ENCODE measurements around the gene DYNLRB1.

Gene DYNLRB1

DNA sequence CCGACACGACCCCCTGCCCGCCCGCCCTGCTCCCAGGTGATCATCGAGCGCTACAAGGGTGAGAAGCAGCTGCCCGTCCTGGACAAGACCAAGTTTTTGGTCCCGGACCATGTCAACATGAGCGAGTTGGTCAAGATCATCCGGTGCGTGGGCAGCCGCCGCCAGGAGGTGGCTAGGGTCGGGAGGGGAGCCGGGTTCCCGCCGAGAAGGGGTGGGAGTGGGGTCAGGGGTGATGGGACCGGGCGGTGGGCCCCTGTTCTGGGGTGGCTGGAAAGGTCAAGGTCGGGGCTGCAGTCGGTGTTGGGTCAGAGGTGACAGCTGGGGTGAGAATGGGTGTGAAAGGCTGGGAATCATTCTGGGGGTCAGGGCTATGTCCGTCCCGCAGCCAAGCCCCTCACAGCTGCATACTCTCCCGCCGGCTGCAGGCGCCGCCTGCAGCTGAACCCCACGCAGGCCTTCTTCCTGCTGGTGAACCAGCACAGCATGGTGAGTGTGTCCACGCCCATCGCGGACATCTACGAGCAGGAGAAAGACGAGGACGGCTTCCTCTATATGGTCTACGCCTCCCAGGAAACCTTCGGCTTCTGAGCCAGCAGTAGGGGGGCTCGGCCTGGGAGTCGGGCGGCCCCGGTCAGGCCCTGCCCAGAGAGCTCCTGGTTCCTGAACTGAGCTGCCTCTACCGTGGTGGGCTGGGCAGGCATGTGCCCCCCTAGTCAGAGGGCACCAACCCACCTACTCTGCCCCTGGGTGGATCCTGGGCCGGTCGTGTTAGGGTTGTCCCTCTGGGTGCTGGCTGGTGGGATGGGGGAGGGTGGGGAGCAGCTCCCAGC is 43.3 kb downstream of the DYNLRB1 start:
- no peak for DNase-seq

- no peak for DNase-seq
Measured at GRCh38 chr20:34560141-34560523, 43.9 kb downstream of the DYNLRB1 start.

DNA sequence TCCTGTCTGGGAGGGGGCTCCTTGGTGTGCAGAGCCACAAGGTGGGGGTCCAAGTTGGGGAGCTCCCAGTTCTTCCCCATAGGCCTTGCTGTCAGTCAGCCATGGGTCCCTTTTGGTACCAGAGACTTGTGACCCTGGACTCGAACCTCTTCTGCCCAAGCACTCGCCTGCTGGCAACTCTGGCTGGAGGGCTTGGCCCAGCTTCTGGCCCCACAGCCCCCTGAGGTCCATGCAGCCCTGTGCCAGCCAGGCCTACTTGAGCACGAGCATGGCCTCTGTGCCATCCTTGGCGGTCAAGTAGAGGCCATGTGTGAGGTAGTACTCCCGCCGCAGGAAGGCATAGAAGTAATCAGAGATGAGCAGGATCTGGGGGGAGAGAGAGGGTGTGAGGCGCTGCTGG is 44.4 kb downstream of the DYNLRB1 start:
- DNase-seq: no peak

- DNase-seq: no peak
Measured at GRCh38 chr20:34561661-34562060, 45.4 kb downstream of the DYNLRB1 start.

GRCh38 chr20:34562641-34563040 is 46.4 kb downstream of the DYNLRB1 start:
- DNase-seq: no peak

DNA sequence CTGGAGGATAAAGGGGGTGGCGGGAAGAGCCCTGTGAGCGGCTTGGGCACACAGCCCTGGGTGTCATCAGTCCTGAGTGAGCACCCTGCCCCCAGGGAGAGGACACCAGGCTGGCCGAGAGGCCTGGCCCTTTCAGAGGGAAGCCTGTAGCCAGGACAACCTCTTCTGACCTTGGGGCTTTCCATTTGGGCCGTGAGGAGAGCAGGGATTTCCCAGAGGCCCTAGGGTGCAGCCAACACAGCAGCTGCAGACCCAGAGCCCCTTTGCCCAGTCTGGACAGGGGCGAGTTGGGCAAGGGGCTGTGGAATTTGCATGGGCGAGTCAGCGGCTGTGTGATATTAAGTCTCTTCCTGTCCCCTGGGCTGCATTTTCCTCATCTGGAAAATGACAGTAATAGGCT is 48.6 kb downstream of the DYNLRB1 start:
- no peak for DNase-seq

DNA sequence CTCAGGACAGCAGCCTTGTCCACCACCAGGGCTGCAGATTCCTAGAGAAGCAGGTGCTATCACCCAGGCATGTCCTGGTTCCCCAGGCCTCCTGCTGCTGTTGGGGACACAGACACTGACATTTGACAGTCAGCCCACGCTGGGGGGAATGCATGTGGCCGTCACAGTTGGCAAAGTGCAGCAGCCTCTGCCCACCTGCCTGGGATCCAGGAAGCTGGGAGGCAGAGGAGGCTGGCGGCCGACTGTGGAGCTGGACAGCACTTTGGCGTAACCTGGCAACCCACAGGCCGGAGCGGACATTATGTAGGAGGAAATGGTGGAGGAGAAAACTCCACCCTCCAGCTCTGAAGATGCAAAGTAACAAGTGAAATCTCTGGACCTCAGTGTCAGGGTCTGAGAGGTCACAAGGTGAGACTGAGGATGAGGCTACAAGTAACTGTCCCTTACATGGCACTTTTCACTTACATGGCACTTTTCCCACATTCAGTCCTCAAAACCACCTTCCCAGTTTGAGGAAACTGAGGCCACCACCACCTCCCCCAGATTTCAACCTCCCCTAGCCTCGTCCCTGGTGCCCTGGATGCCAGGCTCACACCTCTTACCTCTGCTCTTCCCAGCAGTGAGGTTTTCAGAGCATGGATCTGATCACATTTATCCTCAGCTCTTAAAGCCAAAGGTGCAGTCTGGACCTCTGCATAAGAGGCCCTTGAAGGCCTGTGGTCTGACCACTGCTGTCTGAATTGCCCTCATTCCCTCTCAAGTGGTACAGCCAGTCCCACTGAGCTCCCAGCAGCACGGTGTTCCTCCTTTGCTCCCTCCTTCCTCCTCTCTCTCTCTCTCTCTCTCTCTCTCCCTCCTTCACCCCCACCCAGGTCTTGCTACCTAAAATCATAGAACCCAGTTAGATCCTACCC is 51.0 kb downstream of the DYNLRB1 start:
- DNase-seq: no peak

DNA sequence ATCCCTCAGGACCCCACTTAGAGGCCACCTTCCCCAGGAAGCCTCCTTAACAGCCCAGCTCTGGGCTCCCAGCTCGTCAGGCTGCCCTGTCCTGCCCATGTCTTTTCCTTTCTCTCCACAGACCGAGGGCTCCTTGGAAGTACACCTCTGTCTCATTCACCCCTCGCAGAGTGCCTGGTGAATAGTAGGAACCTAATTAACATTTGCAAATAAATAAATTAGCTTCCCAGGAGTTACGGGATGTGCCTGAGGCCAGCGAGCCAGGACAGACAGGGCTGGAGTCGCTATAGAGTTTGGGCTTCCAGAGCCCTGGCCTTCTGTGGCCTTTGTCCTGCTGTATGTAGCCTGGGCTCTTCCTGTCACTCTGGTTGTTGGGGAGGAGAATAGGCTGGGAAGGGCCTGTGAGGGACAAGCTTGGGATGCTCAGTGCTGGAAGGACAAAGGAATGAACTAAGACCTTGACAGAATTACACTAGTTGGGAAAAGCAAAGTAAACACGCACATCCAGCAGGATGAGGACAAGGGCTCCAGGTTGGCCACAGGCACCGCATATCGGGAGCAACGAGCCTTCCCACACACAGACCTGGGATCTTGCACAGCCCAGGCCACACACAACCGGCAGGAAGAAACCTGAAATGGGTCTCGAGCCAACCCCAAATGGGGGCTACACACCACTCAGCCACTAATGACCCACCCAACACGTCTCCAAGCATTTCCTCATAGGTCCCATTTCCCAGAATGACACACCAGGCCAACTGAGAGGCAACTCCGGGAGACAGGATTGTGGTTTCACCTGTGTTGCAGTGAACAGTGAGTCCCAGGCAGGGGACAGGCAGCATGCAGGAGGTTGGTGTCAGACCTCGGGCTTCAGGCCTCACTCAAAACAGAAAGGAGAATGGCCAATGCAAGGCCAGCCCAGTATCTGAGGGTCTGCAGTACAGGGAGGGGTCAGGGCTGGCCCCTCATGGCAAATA is 52.0 kb downstream of the DYNLRB1 start:
- no peak for DNase-seq

- DNase-seq: no peak
Measured at GRCh38 chr20:34569598-34569997, 53.4 kb downstream of the DYNLRB1 start.

DNA sequence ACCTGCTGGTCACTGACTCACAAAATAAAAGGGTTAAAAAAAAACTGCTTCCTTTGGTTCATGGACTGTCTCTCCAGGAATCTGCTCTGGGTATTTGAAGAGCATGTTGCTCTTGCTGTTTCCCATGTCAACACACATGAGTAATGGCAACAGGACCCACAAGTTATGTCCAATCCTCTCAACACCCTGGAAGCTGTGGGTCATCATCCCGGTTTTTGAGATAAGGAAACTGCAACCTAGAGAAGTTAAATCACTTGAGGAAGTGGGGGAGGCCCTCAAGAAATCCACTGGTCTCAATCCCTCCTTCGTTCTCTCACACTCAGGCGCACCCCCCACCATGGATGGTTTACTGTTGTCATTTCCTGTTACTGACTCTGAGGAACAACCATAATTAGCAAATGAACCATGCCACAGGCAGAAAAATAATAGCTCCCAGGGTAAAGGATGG is 54.7 kb downstream of the DYNLRB1 start:
- DNase-seq: no peak

DNA sequence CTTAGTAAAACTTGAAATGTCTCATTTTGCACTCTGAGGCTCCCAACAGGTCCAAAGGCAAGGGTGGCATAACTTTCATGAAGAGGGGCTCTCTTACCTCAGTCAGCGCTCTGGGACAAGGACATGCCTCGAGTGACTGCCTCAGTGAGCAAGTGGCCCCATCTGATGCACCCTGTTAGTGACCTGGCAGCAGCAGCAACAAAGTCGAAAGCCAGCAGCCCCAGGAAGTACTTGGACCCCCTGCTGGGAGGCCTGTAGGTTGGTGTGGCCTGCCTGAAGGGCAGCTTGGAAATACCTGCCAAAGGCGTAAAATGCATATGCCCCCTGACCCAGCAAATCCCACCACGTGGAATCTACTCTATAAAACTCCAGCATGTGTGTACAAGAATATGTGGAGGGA is 55.5 kb downstream of the DYNLRB1 start:
- DNase-seq: no peak

DNA sequence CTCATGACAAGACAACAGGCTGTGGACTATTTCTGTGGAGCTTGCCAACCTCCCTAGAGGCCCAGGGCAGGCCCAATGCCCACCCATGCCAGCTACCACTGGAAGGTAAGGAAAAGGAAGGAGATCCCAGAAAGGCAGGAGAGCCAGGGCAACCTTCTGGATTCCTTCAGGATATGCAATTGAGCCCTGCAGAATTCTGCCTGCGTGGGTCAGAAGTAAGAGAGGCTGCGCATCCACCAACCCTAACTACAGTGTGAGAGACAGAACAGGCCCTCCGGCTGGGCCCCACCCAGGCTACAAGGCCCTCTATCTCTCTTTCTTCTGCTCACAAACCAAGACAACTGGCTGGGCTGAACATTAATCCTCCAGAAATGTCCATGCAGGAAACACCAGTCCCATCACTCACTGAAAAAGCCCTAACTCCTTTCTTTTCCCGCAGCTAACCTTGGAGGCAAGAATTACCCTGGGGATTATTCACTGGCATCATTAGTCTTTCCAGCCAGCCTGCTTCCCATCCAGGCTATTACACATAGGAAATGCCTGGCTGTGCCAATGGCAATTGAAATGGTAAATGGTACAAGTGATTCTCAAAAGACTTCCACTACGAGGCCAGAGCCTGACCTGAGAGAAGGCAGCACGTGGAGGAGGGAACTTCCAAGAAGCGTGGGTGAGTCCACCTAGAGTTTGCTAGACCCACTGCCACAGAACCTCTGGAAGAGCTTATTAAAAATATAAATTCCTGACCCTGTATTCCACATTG is 57.5 kb downstream of the DYNLRB1 start:
- DNase-seq: no peak

DNA sequence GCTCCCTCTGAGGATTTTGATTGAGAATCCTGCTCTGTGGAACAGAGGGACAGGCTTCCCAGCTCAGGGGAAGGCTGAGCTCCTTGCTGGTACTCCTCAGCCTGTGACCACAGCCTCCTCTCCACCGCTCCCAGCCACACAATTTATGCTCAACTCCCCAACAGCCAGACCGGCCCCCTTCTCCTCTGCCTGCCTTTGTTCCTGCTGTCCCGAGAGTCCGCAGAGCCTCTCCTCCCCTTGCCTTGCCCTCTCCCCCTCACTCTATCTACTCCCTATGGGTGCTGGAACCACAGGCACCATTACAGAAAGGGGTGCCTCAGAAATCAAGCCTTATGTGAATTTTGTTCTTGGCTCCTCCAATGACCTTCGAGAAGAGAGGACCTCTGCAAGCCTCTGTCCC is 58.2 kb downstream of the DYNLRB1 start:
- no peak for DNase-seq

DNA sequence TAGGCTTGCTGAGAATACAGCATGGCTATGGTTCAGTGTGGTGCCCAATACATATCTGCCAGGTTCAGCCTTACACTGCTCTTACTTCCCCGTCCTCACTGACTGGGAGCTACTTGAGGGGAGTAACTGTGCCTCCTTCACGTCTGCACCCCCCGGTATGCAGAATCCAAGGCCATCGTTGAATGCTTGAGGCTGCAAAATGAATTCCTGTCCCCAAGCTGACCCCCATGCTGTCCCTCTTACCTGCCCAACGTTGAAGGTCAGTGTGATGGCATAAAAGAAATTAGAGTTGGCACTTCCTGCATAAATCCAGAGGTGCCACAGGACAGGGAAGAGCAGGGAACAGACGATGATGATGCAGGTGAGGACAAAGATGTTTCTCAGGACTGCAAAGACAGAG is 58.6 kb downstream of the DYNLRB1 start:
- DNase-seq: no peak

GRCh38 chr20:34575271-34575670 is 59.0 kb downstream of the DYNLRB1 start:
- DNase-seq: no peak

DNA sequence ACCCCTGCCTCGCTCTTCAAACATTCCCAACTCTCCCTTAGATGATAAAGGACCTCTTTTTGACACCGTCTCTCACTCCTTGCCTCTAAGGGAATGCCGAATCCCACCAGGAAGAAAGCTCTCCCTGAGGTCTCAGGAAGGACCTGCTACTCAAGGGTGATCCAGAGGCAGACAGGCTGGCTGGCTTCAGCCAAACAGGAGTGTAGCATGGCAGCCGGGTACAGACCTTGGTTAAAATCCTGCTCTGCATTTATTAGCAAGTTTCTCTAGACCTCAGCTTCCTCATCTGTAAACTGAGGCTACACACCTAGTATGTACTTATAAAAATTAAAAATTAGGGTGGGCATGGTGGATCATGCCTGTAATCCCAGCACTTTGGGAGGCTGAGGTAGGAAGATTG is 59.5 kb downstream of the DYNLRB1 start:
- no peak for DNase-seq

DNA sequence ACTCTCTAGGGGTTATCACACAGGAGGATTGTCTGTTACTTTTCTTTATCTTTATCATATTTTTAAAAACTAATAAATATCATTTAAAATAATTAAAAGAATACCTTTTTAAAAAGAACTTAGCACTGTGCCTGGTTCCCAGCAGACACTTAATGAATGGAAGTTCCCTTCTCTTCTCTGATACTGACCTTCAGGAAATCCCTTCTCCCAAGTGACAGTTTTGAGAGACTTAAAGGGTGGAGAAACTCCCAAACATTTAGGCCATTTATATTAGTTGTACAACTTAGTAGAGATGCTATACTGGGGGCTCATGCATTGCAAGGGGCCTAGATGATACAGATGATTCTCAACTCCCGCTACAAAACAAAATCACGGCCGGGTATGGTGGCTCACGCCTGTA is 60.8 kb downstream of the DYNLRB1 start:
- no peak for DNase-seq

DNA sequence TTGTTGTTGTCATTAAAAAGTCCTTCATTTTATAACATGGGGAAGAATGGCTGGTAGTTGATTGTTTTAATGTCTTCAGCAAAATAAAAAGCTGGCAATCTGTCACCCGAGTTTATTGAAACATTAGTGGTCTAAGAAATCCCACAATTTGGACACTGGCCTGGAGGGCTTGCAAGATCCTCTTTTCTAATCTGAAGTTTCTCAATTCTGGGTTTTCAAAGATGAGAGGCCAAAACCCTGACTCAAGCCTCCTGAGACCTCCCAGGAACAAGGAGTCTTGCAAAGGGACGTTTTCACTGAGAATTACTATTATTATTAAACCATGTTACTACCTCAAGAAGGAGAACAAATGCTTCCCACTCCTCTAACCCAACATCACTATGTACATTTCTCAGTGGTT is 61.8 kb downstream of the DYNLRB1 start:
- no peak for DNase-seq

- DNase-seq: no peak
Measured at GRCh38 chr20:34578521-34578920, 62.3 kb downstream of the DYNLRB1 start.

DNA sequence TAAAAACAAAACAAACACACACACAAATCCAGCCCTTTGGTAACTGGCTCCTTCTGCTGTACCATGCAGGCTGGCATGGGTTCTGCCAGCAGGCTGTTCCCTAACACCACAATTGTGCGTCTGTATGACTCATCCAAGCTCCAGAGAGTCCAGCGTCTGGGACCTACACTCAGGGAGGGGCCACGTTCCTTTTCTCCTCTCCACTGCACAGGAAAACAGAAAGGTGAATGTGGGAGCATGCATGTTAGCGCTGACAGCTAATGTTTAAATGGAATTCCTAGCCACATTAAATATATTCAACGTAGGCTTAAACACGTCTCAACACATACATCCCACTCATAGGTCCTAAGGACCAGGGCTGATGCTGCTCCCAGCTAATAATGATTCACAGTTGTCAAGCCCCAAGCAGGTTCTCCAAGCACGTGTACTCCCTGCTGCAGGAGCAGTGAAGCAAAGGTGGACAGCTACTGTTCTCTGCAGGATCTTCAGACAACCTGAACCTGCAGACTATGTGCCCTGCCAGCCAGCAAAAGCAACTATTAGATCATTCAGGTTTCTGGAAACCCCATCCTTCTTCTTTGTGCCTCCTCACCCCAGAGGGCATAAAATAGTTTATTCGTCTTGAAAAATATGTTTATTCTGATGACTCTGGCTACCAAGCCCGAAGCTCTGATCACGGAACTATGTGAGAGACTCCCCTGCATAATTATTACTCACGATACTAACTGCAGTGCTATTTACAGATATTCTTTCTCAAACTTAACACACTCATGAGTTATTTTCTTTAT is 63.2 kb downstream of the DYNLRB1 start:
- DNase-seq: no peak

Data from KG1 (cell line).